PC-9 (cell line): Measurements from ENCODE around the gene LRRK1. TPM values are rescaled to one million over a fixed set of nuclear protein-coding genes. Genes with fewer than 3 reads are reported as not detected.
A peak's percentile ranks its signal among the peaks of the same experiment; 100 is the strongest.

Source experiments
- BruUV-seq: library from RNA; stranded (reverse); fragments of 400-500 nt; replicated peaks from 2 replicates; lab custom pipeline; 2021; lab: Mats Ljungman, UMichigan
- CTCF ChIA-PET: fragments of 300-600 bp; sonication (Branson Sonifier 250); formaldehyde crosslinking; loops from one replicate; lab custom pipeline; 2022; ENCODE audit warnings: antibody characterized with exemption; lab: Charles Lee
- POLR2A ChIA-PET: fragments of 300-600 bp; sonication (Branson Sonifier 250); formaldehyde crosslinking; loops from one replicate; lab custom pipeline; 2022; ENCODE audit warnings: antibody characterized with exemption; ENCODE audit not compliant: unreplicated experiment; lab: Charles Lee
- DNase-seq, 2 experiments: peaks; one replicate each; pipeline versions ENCODE4 v3.0.0 to v3.0.0-alpha.2; 2015 to 2022; ENCODE audit warnings: mixed read lengths in 1 of 2
- H2AFZ ChIP-seq: fragments of 200-600 bp; sonication (generic); 2 replicates; pipeline ENCODE4 v1.8.1; 2017; ENCODE audit warnings: antibody characterized with exemption
- H3F3A ChIP-seq: fragments of 200-600 bp; sonication (generic); 2 replicates; pipeline ENCODE4 v1.8.1; 2017; ENCODE audit warnings: antibody characterized with exemption, mild to moderate bottlenecking, low read depth; ENCODE audit not compliant: insufficient read depth
- H3K27ac ChIP-seq: fragments of 200-600 bp; sonication (generic); 2 replicates; pipeline ENCODE4 v1.6.1; 2016; ENCODE audit warnings: mixed run types
- H3K27me3 ChIP-seq: fragments of 200-600 bp; sonication (generic); 2 replicates; pipeline ENCODE4 v1.6.1; 2016; ENCODE audit warnings: low read depth, mixed run types; ENCODE audit not compliant: insufficient read depth
- H3K36me3 ChIP-seq: fragments of 200-600 bp; sonication (generic); 2 replicates; pipeline ENCODE4 v1.6.1; 2016; ENCODE audit warnings: low read depth, mixed run types
- H3K4me1 ChIP-seq: fragments of 200-600 bp; sonication (generic); replicated peaks from 2 replicates; pipeline ENCODE4 v1.6.1; 2016; ENCODE audit warnings: mixed run types; ENCODE audit not compliant: insufficient read depth
- H3K4me2 ChIP-seq: fragments of 200-600 bp; sonication (generic); 2 replicates; pipeline ENCODE4 v1.6.1; 2017; ENCODE audit warnings: mixed run types
- H3K4me3 ChIP-seq: fragments of 200-600 bp; sonication (generic); 2 replicates; pipeline ENCODE4 v1.6.1; 2016; ENCODE audit warnings: mixed run types
- H3K79me2 ChIP-seq: fragments of 200-600 bp; sonication (generic); 2 replicates; pipeline ENCODE4 v1.6.1; 2017; ENCODE audit warnings: low read depth, mixed run types
- H3K9me2 ChIP-seq: fragments of 200-600 bp; sonication (generic); 2 replicates; pipeline ENCODE4 v1.8.1; 2017; ENCODE audit warnings: mild to moderate bottlenecking; ENCODE audit not compliant: insufficient read depth
- H3K9me3 ChIP-seq: fragments of 200-600 bp; sonication (generic); 2 replicates; pipeline ENCODE4 v1.8.1; 2016; ENCODE audit warnings: low read depth; ENCODE audit not compliant: insufficient read depth
- H4K20me1 ChIP-seq: fragments of 200-600 bp; sonication (generic); 2 replicates; pipeline ENCODE4 v1.8.1; 2017; ENCODE audit not compliant: insufficient read depth
- EZH2 ChIP-seq: fragments of 200-600 bp; sonication (generic); IDR thresholded peaks from 2 replicates; pipeline ENCODE4 v1.8.0; 2017; ENCODE audit warnings: antibody characterized with exemption, low read depth
- intact Hi-C: fragments of 100-400 bp; cut with micrococcal nuclease; formaldehyde crosslinking; loops from one replicate; pipeline ENCODE4 v1.10.0; 2022; ENCODE audit not compliant: unreplicated experiment
- total RNA-seq: library from RNA; stranded (reverse); gene quantifications from 2 replicates; pipeline ENCODE4 v1.2.3, GENCODE V29; 2021
- TF ChIP-seq, protein P1 (sequence below): fragments of 200-600 bp; sonication (generic); conservative IDR thresholded peaks from 2 replicates; pipeline ENCODE4 v1.6.1; 2017; ENCODE audit warnings: mixed run types, antibody characterized with exemption, mild to moderate bottlenecking, moderate library complexity

The LRRK1 gene
- total RNA-seq, 1 experiment from 2014 or later = 15.7 TPM

DNA sequence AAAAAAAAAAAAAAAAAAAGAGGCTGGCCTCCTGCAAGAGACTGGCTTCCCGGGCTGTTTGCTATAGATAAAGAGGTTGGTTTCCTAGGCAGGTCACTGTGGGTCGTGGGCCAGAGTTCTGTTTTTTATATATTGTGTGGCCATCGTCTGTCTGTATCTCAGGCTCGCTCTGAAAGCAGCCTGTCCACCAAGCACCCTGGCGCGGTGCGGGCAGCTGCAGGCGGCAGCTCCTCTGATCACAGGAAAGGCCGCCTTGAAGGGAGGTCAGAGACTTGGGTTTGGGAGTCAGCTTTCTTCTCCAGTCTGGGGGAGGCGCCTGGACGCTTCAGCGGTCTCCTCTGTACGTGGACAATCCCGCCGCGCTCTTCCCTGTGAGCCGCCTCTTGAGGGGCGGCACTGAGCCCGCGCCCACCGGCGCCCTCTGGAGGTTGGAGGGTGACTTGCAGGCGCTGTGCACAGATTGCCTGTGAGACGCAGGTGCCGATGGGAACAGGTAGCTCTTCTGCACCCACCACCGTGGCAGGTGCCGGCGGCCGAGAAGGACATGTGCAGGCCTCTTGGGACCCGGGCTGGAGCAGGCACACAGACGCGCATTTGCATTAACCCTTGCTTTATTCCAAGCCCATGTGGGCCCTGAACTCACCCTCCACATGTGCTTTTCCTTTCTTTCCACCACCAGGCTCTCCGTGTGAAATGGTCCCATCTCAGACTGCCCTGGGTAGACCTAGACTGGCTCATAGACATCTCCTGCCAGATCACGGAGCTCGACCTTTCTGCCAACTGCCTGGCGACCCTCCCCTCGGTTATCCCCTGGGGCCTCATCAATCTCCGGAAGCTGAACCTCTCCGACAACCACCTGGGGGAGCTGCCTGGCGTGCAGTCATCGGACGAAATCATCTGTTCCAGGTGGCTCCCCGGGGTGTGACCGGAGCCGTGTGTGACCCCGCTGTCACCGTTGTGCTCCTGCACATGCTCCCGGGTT, 89.3 kb downstream of the LRRK1 start:
- H3K4me3 ChIP-seq = peak overlapping the region; percentile 67
- POLR2A ChIA-PET = interaction anchor here (0.6 kb wide), 2 partner anchors 30 to 406 kb away, joined by 4 to 5 read pairs; no protein-coding TSS in a partner anchor

DNA sequence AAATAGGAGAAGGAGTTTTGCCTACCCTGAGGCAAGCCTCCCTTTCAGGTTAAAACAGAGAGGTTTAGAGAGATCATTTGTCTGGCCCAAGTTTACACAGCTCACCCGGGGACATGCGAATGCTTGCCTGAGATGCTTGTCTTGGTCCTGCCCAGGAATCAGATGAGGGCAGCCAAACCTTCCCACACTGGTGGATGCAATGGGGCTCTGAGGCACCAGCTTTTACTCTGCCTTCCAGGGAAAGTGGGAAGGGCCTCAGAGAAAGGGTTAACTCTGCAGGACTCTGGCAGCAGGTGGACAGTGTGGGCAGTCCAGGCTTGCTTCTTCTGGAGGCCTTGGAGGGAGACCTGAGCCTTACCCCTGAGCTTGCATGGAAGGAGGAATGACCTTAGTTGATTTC, 90.0 kb downstream of the LRRK1 start:
- Histone ChIP-seq H3K79me2 (no peaks in the 10 kb centered on the region), H3F3A (no peaks in the 10 kb centered on the region), H3K27me3 (no peaks in the 10 kb centered on the region), H3K27ac (no peak overlapping the region), H3K4me2 (no peak overlapping the region), H3K9me3 (no peaks in the 10 kb centered on the region), H3K36me3 (no peaks in the 10 kb centered on the region), H3K9me2 (no peaks in the 10 kb centered on the region), H3K4me1 (0 out of 2 replicates have a peak, but pooled peaks cover 4% of the 10 kb centered on the region), H2AFZ (no peak overlapping the region; the same call in 1 of the 2 replicates), H4K20me1 (no peaks in the 10 kb centered on the region), H3K4me3 (no peak overlapping the region)
- intact Hi-C loops = loop anchor here (5.0 kb wide), 1 partner anchor 287 kb away; no protein-coding TSS in a partner anchor
- POLR2A ChIA-PET = no interaction called here
- TF ChIP-seq, protein P1, sequence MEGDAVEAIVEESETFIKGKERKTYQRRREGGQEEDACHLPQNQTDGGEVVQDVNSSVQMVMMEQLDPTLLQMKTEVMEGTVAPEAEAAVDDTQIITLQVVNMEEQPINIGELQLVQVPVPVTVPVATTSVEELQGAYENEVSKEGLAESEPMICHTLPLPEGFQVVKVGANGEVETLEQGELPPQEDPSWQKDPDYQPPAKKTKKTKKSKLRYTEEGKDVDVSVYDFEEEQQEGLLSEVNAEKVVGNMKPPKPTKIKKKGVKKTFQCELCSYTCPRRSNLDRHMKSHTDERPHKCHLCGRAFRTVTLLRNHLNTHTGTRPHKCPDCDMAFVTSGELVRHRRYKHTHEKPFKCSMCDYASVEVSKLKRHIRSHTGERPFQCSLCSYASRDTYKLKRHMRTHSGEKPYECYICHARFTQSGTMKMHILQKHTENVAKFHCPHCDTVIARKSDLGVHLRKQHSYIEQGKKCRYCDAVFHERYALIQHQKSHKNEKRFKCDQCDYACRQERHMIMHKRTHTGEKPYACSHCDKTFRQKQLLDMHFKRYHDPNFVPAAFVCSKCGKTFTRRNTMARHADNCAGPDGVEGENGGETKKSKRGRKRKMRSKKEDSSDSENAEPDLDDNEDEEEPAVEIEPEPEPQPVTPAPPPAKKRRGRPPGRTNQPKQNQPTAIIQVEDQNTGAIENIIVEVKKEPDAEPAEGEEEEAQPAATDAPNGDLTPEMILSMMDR = no peak
- CTCF ChIA-PET = no interaction called here
- no TSS peak for BruUV-seq
- DNase-seq = no peak

More for the DNA sequence above, 89.3 kb downstream of the LRRK1 start:
- H3K79me2 ChIP-seq = no peaks in the 10 kb centered on the region
- CTCF ChIA-PET = interaction anchor here (0.6 to 2.7 kb wide), 10 partner anchors 8 to 608 kb away, joined by 3 to 35 read pairs (median 3); partner anchors contain the start of gene LRRK1
- TF ChIP-seq, protein P1 = peak; percentile 97
- no peak for TF ChIP-seq EZH2
- no peaks in the 10 kb centered on the region for H3K9me2 ChIP-seq
- peak overlapping the region; percentile 95 for H3K4me2 ChIP-seq
- intact Hi-C loops = loop anchor here (1.0 to 5.0 kb wide), 2 partner anchors 286 to 658 kb away; no protein-coding TSS in a partner anchor
- H3K36me3 ChIP-seq = no peaks in the 10 kb centered on the region
- no peaks in the 10 kb centered on the region for H4K20me1 ChIP-seq
- H3K27ac ChIP-seq = no peak overlapping the region
- no peaks in the 10 kb centered on the region for H3K27me3 ChIP-seq
- H3K9me3 ChIP-seq = no peaks in the 10 kb centered on the region
- peak overlapping the region; percentile 90 for H2AFZ ChIP-seq
- 0 out of 2 replicates have a peak, but pooled peaks cover 4% of the 10 kb centered on the region for H3K4me1 ChIP-seq
- DNase-seq = peak; percentile 72 to 88
- no peaks in the 10 kb centered on the region for H3F3A ChIP-seq
- no TSS peak for BruUV-seq

DNA sequence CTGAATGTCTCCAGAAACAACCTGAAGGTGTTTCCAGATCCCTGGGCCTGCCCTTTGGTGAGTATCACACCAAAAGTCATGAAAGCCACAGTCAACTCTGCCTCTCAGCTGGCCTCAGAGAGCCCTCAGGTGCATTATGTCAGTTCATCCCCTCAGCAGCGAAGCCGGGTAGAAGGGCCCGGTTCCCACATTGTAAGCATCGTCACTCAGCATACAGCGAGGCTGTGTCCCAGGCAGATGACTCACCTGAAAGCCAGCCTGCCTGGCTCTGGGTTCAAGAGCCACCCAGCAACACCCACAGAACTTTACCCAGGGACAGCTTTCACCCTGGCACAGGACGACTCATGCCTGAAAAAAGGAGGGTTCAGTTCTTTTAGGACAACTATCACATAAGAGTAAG, 91.6 kb downstream of the LRRK1 start:
- Histone ChIP-seq H3K79me2 (no peaks in the 10 kb centered on the region), H3K4me1 (0 out of 2 replicates have a peak, but pooled peaks cover 4% of the 10 kb centered on the region), H2AFZ (no peak overlapping the region), H3F3A (no peaks in the 10 kb centered on the region), H4K20me1 (no peaks in the 10 kb centered on the region), H3K36me3 (no peaks in the 10 kb centered on the region), H3K4me2 (no peak overlapping the region), H3K4me3 (no peak overlapping the region), H3K27ac (no peak overlapping the region), H3K27me3 (no peaks in the 10 kb centered on the region), H3K9me3 (no peaks in the 10 kb centered on the region), H3K9me2 (no peaks in the 10 kb centered on the region)
- ChIA-PET POLR2A (no interaction called here), CTCF (no interaction called here)
- intact Hi-C loops = no loop called here
- BruUV-seq = no TSS peak
- TF ChIP-seq EZH2 = no peak
- TF ChIP-seq, protein P1 = no peak
- no peak for DNase-seq
